GM12801 (cell line): ENCODE measurements around the gene PAFAH2.

ENCODE experiments used
- TF ChIP-seq, protein P1 (sequence below): IDR thresholded peaks from one replicate; pipeline ENCODE4 v1.5.1; 2011; ENCODE audit warnings: control low read depth; ENCODE audit not compliant: insufficient read length; ENCODE audit errors: extremely low read depth

The PAFAH2 gene

DNA sequence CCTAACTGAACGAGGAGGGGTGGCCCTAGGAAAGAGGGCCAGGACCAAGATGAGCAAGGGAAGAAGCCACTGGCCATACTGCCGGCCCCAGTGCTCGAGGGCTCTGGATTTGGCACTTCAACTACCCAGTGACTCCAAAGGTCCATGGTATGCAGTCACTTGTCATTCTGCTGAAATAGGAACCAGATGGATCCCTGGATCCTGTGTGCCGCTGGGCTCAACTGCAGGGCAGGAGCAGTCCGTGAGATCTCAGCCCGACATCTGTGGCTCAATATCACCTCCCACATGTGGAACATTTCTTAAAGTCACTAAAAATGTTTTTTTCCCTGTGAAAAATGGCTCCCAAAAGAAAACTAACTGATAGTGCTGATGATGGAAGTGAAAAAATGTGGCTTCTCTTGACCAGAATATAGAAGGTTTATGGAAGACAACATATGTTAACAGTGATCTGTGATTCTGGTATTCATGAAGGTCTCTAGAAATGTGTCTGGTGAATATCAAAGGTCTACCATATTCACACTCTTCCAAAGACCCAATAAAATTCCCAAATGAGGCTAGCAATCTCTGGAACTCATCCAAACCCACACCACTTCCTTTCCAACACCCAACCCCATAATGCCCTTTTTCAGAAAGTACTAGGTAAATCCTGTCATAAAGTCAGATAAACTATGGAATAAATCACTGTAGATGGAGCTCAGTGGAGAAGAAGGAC, 24.1 kb downstream of the PAFAH2 start:
- TF ChIP-seq, protein P1, sequence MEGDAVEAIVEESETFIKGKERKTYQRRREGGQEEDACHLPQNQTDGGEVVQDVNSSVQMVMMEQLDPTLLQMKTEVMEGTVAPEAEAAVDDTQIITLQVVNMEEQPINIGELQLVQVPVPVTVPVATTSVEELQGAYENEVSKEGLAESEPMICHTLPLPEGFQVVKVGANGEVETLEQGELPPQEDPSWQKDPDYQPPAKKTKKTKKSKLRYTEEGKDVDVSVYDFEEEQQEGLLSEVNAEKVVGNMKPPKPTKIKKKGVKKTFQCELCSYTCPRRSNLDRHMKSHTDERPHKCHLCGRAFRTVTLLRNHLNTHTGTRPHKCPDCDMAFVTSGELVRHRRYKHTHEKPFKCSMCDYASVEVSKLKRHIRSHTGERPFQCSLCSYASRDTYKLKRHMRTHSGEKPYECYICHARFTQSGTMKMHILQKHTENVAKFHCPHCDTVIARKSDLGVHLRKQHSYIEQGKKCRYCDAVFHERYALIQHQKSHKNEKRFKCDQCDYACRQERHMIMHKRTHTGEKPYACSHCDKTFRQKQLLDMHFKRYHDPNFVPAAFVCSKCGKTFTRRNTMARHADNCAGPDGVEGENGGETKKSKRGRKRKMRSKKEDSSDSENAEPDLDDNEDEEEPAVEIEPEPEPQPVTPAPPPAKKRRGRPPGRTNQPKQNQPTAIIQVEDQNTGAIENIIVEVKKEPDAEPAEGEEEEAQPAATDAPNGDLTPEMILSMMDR, result no peak

DNA sequence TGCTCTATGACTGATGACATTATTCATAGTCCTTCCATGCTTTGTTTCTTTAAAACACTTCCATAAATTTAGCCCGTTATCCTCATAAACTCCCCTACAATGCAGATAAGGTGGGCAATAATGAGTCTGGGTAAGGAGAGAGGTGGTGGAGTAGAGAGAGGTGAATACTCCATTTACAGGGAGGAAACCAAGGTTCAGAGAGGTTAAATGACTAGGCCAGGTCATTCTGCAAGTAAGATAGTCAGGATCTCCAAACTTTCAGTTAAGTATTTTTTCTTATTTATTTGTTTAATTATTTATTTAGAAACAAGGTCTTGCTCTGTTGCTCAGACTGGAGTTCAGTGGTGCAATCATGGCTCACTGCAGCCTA, 26.1 kb downstream of the PAFAH2 start:
- TF ChIP-seq, protein P1, result no peak

DNA sequence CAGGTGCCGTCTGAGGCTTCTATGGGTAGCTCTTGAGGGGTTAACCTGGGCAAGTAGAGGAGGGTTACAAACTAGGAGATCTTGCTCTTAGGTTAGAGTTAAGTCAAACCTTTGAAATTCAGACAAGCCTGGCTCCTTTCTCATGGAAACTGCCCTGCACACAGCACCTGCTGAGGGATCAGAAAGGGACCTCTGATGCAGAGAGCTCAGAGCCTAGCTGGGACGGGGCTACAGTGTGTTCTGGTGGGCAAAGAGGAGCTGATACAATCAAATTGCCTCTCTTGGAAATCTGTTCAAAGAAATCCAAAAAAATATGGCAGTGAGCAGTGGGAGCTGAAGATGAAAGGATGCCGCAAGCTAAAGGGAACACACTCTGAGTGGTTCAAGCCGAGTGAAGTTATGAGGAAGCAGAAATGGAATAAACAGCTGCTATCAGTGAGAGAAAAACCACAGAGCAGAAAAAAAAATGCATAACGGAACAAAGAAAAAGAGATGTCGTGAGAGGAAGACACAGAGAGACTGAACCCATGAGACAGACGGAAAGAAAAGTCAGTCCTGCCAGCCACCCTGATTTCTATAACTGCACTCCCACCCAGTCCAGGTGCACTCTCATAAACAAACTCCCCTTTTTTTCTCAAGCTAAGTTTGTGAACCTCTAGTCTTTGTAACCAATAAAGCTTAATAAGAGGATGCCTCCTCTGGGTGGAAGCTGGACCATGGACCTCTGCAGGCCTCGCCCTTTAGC, 26.6 kb downstream of the PAFAH2 start:
- TF ChIP-seq, protein P1, result no peak

DNA sequence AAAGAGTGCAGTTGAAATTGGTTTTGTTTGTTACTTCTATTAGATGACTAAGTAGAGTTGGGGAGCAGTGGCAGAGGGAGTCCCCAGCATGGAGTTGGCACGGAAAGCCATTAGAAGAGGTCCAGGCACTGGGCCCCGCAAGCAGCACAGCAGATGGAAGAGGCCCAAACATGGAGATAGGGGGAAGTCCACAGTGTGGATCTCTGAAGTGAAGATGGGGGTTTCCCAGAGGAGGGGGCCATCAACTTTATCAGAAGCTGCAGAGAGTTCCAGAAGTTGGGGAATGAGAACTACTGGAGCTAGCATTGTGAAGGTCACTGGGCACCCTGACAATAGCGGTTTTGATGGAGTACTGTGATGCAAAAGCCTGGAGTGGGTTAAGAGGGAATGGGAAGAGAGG, 30.6 kb downstream of the PAFAH2 start:
- TF ChIP-seq, protein P1, result no peak

DNA sequence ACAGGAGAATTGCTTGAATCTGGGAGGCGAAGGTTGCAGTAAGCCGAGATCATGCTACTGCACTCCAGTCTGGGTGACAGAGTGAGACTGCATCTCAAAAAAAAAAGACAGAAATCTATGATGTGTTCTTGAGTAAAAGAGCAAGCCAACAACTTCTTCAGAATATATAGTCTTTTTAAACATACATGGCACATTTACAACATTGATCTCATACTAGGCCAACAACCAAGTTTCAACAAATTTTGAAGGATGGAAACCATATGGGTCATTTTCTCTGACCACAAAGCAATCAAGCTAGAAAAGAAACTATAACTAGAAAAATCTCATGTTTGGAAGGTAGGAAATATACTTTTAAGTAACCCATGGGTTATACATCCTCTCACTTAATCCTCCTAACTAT, 38.3 kb downstream of the PAFAH2 start:
- TF ChIP-seq, protein P1, result no peak

DNA sequence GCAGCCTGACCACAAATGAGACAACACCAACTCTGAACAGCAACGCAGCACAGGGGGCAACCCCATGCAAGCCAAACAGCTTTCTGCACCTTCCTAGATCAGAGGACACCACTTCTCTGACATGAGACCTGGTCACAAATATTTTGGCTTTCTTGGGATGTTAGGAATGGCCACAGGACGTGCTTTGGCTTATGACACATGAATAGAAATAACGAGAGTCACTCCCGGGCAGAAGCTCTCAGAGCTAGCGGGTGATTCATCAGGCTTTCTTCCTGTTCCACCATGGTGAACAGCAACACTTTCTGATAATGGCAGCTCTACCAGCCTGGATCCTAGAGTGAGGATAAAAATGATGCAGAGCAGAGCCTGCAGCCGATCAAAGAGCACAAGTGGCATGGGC, 39.4 kb downstream of the PAFAH2 start:
- TF ChIP-seq, protein P1, result no peak

DNA sequence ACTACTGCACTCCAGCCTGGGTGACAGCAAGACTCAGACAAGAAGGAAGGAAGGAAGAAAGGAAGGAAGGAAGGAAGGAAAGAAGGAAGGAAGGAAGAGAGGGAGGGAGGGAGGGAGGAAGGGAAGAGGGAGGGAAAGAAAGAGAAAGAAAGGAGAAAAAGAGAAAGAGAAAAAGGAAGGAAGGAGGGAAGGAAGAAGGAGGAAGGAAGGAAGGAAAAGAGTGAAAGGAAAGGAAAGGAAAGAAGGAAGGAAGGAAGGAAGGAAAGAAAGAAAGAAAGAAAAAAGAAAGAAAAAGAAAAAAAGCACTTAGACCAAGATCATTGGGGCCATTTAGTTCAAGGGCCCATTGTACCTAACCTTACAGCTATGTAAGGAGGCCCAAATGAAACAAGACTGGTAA, 42.3 kb downstream of the PAFAH2 start:
- TF ChIP-seq, protein P1, result no peak
